Right hindlimb (tissue), 1 donor: ENCODE data around the gene CFAP91.
"Not testable (repeated sequence)": the region's sequence is repeated elsewhere in the genome, so short reads cannot be mapped to it uniquely, and the experiment has no call there.

Experiments
- DNase-seq: peaks from one replicate; pipeline ENCODE4 v3.0.0-alpha.2; 2018

The CFAP91 gene

DNA sequence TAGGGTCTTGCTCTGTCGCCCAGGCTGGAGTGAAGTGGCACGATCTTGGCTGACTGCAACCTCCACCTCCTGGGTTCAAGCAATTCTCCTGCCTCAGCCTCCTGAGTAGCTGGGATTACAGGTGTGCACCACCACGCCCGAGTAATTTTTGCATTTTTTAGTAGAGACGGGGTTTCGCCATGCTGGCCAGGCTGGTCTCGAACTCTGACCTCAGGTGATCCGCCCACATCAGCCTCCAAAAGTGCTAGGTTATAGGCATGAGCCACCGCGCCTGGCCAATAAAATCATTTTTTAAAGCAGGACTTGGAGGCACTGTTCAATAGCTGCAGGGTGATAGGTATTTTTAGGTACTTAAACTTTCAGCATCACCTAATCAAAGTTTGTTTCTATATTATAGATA, 24.6 kb upstream of the CFAP91 start:
- DNase-seq: not testable (repeated sequence)

DNA sequence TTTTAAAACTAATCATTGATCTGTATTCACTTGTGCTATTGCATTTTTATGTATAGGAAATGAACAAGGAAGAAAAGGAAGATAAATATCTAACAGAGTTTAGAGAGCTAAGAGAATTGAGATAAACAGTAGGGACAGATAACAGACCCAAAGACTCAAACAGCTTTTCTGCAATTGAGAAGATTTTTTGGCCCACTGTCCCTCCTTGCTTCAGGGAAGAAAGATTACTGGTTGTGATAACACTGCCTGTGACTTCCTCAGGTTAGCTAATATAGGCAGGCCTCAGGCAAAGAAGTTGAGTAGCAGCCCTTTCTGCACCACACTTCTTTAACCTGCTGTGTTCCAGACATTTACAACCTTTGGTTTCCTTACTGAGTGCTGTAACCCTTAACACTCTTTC, 22.9 kb upstream of the CFAP91 start:
- DNase-seq: no peak

DNA sequence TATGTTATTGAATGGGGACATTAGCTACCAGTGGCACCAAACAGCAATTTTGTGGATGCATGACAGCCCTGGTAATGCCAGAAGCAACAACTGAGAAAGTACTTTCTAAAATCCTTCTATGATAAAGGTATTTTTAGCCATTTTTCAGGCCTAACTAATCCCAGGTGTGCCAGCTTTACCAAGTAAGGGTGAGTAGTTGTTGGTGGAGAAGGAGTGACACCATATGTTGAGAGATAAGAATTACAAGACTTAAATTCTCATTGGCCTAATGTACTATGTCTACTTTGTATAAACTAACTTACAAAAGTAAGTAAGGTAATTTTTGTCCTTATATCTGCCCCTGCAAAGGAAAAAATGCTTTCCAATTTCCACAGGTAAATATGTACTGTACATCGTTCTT, 21.5 kb upstream of the CFAP91 start:
- no peak for DNase-seq

DNA sequence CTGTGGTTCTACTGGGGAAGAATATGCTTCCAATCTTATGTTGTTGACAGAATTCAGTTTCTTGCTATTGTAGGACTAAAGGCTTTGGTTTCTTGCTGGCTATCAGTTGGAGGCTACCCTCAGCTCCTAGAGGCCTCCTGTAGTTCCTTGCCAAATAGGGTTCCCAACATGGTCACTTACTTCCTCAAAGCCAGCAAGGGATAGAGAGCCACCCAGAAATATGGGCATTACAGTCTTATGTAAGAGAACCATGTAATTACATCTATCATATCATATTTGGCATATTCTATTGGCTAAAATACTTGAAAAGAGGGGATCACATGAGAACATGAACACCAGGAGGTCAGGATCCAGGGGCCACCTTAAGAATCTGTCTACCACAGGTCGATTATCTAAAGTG, 19.4 kb upstream of the CFAP91 start:
- no peak for DNase-seq

DNA sequence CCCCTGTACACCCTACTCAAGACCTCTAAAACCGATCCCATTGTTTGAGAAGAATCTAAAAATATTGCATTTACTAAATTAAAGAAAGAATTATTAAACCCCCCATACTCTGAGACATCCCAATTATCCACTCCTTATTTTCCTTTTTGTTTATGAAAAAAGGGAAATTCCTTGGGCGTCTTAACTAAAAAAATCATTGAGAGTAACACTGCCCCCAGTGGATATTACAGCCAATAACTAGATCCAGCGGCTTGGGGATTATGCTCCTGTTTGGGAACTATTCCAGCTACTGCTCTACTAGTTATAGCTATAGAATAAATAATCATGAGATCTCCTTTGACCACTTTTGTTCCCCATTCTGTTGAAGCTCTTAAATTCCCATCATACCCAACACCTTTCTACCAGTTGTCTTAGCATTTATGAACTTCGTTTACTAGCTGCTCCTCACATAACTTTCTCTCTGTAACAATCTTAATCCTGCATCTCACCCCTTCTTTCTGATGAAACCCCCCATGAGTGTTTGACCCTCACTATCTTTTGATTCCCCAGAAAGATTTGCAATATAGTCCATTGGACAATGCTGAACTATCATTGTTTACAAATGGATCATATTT, 12.7 kb upstream of the CFAP91 start:
- no peak for DNase-seq

DNA sequence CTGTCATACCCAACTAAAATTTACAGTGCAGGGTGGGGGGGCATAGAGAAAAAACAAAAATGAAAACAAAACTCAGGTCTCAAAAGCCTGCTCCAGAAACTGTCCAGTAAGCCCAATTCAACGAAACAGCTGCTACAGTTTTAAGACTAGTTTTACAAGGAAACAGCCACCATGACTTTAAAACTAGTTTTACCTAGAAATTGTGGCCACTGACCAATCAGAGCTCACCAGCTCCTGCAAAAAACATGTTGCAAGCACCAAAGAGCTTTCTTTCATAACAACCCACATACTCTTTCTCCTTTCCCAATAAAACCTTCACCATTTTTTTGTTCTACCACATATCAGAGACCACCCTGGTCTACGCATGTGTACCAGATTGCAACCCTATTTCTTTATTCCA, 7.3 kb upstream of the CFAP91 start:
- no peak for DNase-seq

DNA sequence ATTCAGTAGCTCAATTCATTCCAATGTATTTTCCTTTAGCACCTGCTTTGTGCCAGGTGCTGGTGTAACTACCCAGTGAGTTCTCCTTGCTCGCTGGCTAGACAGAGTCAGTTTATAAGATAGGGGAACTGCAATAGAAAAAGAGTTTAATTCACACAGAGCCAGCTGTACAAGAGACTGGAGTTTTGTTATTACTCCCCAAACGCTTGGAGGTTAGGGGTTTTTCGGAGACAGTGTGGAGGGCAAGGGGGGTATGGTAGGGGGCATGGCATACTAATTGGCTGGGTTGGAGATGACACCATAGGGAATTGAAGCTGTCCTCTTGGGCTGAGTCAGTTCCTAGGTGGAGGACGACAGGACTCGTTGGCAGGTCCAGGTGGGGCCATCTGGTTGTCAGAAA, 5.4 kb upstream of the CFAP91 start:
- DNase-seq: no peak

DNA sequence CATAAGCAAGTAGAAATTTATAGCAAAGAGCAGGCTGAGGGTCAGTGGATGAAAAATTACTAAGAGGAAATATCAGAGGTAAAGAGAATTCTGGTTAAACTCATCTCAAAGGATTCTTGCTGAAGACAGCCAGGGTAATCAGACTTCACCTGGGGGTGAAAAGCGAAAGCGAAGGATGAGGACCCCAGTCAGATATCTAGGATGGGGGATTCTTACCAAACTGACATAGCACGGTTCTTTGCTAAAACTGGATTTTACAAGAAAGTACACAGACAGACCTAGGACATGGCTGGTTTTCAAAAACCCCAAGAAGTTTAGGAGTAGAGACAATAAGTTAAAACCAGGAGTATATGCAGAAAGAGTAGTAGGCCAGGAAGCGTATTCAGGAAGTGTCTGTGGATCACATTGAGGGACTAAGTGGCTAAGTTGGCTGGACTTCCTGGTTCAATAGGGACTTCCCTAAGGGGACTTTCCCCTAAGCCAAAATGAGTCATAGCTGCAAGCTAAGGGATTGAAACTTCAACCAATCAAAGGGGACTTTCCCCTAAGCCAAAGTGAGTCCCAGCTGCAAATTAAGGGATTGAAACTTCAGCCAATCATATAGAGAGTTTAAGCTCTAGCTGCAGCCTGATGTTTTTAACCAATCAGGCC, 2.4 kb upstream of the CFAP91 start:
- no peak for DNase-seq

DNA sequence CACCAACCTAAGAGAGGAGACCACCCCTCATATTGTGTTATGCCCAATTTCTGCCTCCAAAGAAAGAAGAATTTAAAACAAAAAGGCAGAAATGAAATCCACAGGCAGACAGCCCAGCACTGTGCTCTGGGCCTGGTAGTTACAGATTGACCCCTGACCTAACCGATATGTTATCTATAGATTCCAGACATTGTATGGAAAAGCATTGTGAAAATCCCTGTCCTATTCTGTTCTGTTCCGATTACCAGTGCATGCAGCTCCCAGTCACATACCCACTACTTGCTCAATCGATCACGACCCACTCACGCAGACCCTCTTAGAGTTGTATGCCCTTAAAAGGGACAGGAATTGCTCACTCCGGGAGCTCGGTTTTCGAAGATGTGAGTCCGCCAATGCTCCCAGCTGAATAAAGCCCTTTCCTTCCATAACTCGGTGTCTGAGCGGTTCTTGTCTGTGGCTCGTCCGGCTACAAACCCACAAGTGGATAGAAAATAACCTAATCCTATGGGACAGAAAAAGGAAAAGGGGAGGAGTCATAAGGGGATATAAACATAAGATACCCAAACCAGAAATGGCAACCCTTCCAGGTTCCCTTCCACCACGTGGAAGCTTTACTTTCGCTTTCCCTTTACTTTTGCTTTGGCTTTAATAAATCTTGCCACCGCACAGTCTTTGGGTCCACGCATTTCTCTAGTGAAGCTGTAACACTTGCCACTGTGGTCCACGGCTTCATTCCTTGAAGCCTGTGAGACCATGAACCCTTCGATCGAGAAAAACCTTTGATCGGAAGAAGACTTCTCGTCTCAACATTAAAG, 1.7 kb upstream of the CFAP91 start:
- DNase-seq: no peak

DNA sequence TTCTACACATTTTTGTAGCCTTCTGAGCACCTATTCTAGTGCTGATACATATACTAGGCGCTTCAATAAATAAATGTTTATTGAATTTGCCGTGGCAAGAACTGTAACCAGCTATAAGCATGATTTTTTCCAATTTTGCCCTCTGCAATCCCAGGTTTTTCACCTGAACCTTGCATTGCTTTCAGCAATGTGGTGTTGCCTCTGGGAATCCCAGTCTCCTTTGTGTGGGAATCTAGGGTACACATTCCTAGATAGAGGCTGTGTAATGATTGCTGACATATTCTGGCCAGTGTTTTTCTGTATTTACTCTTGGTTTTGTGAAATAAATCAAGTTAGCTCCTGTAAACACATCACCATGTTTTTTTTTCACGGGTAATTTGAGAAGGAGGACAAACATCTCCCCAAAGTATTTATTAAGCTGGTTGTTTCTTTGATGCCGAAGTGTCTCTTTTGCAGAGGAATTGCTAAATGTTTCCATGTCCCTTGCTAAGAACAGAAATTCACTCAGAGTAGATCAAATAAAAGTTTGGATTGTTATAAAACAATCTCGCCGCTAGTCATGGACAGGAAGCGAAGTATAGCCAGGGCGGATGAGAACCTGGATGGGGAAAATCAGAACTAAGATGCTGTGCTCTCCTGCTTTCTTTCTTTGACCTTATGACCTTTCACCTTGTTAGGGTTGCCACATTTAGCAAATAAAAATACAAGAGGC, 1.2 kb downstream of the CFAP91 start:
- no peak for DNase-seq

DNA sequence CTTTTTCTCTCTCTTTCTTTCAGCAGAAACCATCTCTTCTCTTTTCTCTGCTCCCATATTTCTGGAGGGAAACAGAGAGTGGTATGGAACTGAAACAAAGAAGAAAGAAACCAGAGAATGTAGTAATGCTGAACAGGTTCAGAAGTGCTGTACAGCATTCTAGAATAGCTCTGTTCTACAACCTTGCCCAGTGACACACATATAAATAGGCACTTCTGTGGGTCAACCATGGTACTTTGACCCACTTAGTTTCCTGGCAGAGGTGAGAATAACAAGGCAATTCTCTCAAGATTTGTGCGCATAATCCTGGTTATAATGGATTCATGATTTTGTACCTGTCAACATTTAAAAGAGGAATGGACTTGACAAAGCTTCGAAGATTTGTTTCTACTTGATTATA, 12.3 kb downstream of the CFAP91 start:
- no peak for DNase-seq

DNA sequence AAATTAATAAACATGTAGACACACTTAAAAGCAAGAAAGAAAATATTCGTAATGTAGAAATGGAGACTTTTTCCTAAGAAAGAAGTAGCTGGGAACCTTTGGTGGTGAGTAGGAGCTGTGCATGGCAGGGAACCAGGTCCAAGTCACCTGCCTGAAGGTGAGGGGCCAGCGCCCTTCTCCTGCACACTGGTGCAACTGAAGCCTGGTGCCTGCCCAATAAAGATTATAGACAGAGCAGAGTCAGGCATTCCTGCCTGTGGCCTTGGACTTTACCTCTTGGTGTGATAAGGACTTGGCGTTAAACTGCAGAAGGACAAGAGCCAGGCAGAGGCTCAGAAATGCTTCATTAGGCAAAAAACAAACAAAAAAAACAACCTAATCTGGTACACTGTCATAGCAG, 14.2 kb downstream of the CFAP91 start:
- no peak for DNase-seq

DNA sequence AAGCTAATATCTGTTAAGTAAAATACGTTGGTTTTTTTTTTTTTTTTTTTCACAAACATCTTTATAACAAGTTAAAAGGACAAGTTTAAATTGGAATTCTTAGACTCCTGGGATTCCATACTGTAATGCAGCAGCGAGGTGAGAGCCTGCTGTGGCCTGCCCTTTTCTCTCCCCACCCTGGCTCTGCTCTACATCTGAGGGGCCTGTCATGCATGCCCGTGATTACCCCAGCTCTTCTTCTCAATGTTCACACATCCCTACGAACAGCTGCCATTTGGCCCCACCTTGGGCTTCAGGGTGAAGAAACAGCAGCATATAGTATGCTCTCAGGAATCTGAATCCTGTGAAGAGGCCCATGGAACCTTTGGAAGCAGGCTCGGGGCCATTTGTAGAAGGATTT, 14.7 kb downstream of the CFAP91 start:
- DNase-seq: no peak

DNA sequence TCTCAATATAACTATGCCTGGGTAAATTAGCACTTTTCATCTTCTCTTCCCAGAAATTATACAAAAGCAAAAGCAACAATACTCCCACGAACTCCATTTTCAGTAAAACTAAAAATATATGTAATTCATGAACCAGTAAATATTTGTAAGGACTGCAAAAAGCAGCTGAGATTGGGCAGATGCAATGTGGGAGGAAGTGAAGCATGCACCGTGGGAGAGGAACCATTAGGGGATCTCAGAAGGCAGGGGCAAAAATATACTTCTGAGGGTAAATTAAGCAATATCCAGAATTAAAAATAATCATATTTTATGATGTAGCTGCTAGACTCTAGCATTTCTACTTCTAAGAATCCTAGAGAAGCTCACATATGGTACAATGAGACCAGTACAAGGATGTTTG, 20.2 kb downstream of the CFAP91 start:
- DNase-seq: no peak

DNA sequence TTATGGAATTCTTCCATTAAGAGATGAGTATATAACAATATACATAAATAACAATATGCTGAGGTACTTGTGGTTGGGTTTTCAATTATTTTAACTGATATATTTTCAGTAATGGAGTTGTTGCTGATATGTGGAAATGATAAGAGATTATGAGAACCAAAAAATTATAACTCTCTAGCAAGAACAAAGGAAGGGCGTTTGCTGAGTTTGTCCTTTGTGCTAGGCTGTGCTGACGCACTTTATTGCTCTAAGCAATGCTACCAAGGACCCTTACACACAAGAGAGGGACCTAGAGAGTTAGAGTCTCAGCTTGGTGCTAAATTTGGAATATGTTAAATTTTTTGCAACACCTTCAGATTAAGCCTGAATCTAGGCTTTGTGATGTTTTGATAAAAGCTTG, 24.1 kb downstream of the CFAP91 start:
- DNase-seq: no peak

DNA sequence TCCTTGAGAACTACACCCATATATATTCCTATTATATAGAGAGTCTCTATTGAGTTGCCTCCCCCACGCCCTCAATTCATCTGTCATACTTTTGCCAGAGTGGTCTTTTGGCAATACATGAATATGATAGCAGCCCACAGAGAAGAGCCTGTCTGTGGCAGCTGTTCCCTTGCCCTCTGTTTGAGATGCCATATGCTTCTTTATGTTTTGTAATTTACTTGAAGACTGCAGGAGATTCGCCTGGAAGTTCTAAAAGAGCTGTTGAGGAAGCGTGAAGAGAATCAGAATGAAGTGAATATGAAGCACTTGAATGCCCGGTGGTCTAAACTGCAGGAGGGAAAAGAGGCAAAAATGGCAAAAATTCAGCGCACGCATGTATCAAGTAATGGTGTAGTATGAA, 27.2 kb downstream of the CFAP91 start:
- no peak for DNase-seq

DNA sequence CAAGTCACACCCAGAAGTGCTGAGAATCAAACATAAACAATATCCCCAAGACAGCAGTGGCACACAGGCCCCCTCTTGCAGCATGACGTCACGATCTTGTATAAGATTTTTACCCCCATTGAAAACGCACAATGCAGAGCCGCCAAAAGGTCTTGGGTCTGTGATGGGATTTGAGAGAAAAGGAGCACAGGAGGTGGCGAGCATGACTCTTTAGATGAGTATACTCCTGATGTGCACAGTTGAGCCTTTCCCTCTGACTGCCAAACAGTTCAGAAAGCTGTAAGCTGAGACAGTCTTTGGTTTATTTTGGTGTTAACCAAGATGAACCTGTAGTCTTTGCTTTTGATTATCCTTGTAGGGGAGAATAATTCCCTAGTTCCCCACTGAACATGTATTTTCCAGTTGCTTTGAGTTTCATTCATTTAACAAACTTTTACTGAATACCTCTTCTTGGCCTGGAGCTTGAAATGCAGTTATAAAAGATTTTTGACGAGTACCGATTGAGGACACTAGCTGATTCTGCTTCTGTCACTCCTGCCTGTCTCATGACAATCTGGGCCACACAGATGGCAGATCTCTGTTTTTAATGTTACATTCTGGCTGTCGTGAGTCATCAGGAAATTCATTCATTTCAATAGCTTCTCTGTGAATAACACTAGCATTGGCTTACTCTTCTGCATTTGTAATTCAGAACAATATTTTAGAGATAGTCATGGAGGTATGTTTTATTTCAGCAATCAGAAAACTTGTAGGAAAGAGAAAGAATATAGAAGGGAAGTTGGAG, 28.9 kb downstream of the CFAP91 start:
- DNase-seq: no peak

DNA sequence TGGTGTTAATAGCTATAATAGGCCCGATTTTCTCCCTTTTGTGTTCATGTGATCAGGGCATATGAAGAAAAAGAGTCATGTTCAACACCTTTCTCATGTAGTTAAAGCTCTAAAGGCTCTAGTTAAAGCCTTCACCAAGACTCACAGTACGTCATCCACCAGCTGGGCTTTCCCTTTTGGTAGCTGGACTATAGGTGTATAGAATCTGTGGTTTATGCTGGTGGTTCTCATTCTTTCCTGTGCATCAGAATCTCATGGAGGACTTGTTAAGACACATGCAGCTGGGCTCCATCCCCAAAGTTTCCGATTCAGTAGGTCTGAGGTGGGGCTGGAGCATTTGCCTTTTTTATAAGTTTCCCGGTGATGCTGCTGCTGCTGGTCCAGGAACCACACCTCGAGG, 31.0 kb downstream of the CFAP91 start:
- DNase-seq: no peak

DNA sequence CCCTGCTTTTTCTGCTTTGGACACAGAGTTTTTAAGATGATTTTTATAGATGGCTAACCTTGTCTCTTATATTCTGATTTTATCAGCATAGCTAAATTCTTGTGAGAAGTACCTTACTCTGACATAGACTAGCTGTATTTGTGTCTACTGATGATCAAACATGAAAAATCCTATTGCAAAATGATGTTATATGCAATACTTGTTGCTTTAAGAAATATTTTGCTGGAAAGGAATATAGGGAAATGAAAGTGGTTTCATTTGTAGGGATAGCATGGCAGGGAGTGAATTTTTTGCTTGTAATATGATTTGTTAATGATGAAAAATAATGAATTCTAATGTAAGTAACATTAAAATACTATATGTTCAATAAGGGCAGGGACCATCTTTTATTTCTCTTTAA, 35.9 kb downstream of the CFAP91 start:
- no peak for DNase-seq

DNA sequence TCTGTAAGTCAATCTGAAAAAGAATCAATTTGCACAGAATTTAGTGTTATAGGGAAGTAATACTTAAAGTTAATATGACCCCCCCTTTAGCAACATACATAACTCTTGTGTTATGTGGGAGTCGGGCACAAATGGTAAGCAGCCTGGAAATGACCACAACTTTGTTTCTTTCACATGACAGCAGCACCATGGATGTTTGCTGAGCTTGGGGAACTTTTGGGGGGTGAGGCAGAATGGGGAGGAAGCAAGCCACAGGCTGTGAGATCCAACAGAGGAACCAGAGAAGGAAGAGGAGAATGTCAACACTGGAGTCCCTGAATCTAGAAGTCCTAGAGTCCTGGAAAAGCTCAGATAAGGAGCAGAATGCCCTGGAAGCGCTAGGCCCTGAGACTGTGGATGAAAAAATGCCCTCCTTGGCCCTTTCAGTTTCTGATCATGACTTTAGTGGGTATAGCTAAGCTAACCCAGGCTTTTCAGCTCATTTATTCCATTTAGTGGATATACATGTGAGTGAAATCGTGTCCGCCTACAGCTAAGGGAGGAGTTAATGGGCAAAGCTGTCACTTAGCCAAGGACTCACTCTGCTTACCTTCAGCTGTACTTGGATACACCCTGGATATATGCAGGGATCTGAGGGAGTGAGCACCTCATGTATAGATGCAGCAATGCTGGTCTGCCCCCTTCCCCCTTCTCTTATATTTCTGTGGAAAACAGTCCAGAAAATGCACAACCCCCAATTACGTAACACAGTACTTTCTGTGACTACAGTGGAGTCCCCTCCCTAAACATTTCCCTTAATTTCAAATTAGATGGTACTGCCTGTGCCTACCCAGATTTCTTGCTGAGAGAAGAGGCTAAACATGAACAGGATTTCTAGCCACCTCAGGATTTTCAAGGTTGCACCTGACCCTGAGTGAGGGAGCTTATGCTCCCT, 39.1 kb downstream of the CFAP91 start:
- DNase-seq: no peak

DNA sequence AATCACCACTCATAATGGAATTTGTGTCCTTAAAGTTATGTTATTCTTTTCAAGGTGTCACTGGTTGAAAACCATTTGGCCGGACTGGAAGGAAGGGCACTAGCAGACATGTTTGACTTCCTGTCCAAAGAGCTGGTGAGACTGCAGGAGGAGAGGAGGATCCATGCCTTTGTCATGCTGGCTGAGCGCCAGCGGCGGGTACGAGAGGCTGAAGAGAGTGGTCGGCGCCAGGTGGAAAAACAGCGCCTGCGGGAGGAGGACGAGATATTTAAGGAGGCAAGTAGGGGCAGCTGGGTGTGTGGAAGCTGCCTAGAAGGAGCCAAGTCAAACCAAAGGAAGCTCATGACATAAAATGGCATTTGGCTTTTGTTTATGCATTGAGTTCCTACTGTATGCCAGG, 41.1 kb downstream of the CFAP91 start:
- no peak for DNase-seq

DNA sequence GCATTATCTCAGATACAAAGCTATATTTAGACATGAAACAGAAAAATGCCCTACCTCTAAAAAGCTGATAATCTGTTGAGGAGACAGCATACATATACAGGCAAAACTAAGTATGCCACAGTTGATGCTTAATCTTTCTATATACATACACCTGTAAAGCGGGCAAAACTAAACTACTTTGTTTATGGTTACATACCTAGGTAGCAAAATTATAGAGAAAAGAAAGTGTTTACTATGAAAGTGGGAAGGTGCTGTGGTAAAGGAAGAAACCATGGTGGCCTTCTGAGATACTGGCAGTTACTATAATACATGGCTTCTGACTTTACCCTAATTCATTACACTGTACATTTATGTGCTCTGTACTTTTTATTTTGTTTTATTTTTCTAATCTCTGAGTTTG, 43.1 kb downstream of the CFAP91 start:
- no peak for DNase-seq
